Measurements from ENCODE around the gene GTF2H1. TPM values are rescaled to one million over a fixed set of nuclear protein-coding genes. Genes with fewer than 3 reads are reported as not detected.

The GTF2H1 gene
- total RNA-seq, 1 experiment from 2014 or later = 46.7 TPM

- peaks cover 30% of the 10 kb centered on the region for H3K36me3 ChIP-seq
- no peaks in the 10 kb centered on the region for H3K27me3 ChIP-seq
- no peak for DNase-seq
- no peaks in the 10 kb centered on the region for H3K9me3 ChIP-seq
- H3K4me3 ChIP-seq = no peak overlapping the region
Measured at GRCh38 chr11:18358646-18359045, 36.3 kb downstream of the GTF2H1 start.

GRCh38 chr11:18361154-18361553, 38.8 kb downstream of the GTF2H1 start:
- Histone ChIP-seq H3K9me3 (no peaks in the 10 kb centered on the region), H3K36me3 (peaks cover 36% of the 10 kb centered on the region), H3K4me3 (no peak overlapping the region), H3K27me3 (no peaks in the 10 kb centered on the region)
- no peak for DNase-seq

GRCh38 chr11:18364495-18365073, 42.2 kb downstream of the GTF2H1 start:
- H3K4me3 ChIP-seq = no peak overlapping the region
- peaks cover 31% of the 10 kb centered on the region for H3K36me3 ChIP-seq
- H3K27me3 ChIP-seq = no peaks in the 10 kb centered on the region
- no peaks in the 10 kb centered on the region for H3K9me3 ChIP-seq
- no peak for DNase-seq

GRCh38 chr11:18365741-18366140, 43.4 kb downstream of the GTF2H1 start:
- no peaks in the 10 kb centered on the region for H3K9me3 ChIP-seq
- no peak for DNase-seq
- no peaks in the 10 kb centered on the region for H3K27me3 ChIP-seq
- H3K4me3 ChIP-seq = no peak overlapping the region
- H3K36me3 ChIP-seq = peaks cover 28% of the 10 kb centered on the region

GRCh38 chr11:18366286-18366685, 43.9 kb downstream of the GTF2H1 start:
- no peak for DNase-seq
- peaks cover 23% of the 10 kb centered on the region for H3K36me3 ChIP-seq
- H3K27me3 ChIP-seq = no peaks in the 10 kb centered on the region
- no peak overlapping the region for H3K4me3 ChIP-seq
- H3K9me3 ChIP-seq = no peaks in the 10 kb centered on the region

GRCh38 chr11:18367431-18367830, 45.1 kb downstream of the GTF2H1 start:
- Histone ChIP-seq H3K9me3 (no peaks in the 10 kb centered on the region), H3K27me3 (no peaks in the 10 kb centered on the region), H3K4me3 (no peak overlapping the region), H3K36me3 (peaks cover 20% of the 10 kb centered on the region)
- peak; percentile 4 for DNase-seq

GRCh38 chr11:18368221-18368620, 45.9 kb downstream of the GTF2H1 start:
- H3K27me3 ChIP-seq = no peaks in the 10 kb centered on the region
- DNase-seq = no peak
- no peak overlapping the region for H3K4me3 ChIP-seq
- peaks cover 19% of the 10 kb centered on the region for H3K36me3 ChIP-seq
- no peaks in the 10 kb centered on the region for H3K9me3 ChIP-seq

GRCh38 chr11:18369398-18369797, 47.0 kb downstream of the GTF2H1 start:
- Histone ChIP-seq H3K27me3 (no peaks in the 10 kb centered on the region), H3K9me3 (no peaks in the 10 kb centered on the region), H3K36me3 (peaks cover 16% of the 10 kb centered on the region), H3K4me3 (no peak overlapping the region)
- DNase-seq = no peak

GRCh38 chr11:18371279-18371678, 48.9 kb downstream of the GTF2H1 start:
- Histone ChIP-seq H3K9me3 (no peaks in the 10 kb centered on the region), H3K27me3 (no peaks in the 10 kb centered on the region), H3K4me3 (no peak overlapping the region), H3K36me3 (peaks cover 6% of the 10 kb centered on the region)
- DNase-seq = no peak

GRCh38 chr11:18372201-18372600, 49.8 kb downstream of the GTF2H1 start:
- H3K36me3 ChIP-seq = peaks cover under 1% of the 10 kb centered on the region

GRCh38 chr11:18374956-18375355, 52.6 kb downstream of the GTF2H1 start:
- H3K36me3 ChIP-seq = no peaks in the 10 kb centered on the region
- H3K4me3 ChIP-seq = no peak overlapping the region
- H3K9me3 ChIP-seq = no peaks in the 10 kb centered on the region
- DNase-seq = no peak
- no peaks in the 10 kb centered on the region for H3K27me3 ChIP-seq

More at GRCh38 chr11:18372201-18372600, 49.8 kb downstream of the GTF2H1 start:
- no peak for DNase-seq
- Histone ChIP-seq H3K27me3 (no peaks in the 10 kb centered on the region), H3K9me3 (no peaks in the 10 kb centered on the region), H3K4me3 (no peak overlapping the region)

- no peaks in the 10 kb centered on the region for H3K27me3 ChIP-seq
- no peak for DNase-seq
- no peaks in the 10 kb centered on the region for H3K9me3 ChIP-seq
- H3K4me3 ChIP-seq = no peak overlapping the region
- H3K36me3 ChIP-seq = no peaks in the 10 kb centered on the region
Measured at GRCh38 chr11:18375941-18376340, 53.6 kb downstream of the GTF2H1 start.

GRCh38 chr11:18379201-18379600, 56.8 kb downstream of the GTF2H1 start:
- H3K36me3 ChIP-seq = no peaks in the 10 kb centered on the region
- no peaks in the 10 kb centered on the region for H3K9me3 ChIP-seq
- H3K4me3 ChIP-seq = no peak overlapping the region
- no peaks in the 10 kb centered on the region for H3K27me3 ChIP-seq
- no peak for DNase-seq

- no peaks in the 10 kb centered on the region for H3K9me3 ChIP-seq
- H3K36me3 ChIP-seq = no peaks in the 10 kb centered on the region
- no peaks in the 10 kb centered on the region for H3K27me3 ChIP-seq
- peak; percentile 91 for DNase-seq
- H3K4me3 ChIP-seq = no peak overlapping the region
Measured at GRCh38 chr11:18383388-18384156, 61.2 kb downstream of the GTF2H1 start.

- no peaks in the 10 kb centered on the region for H3K36me3 ChIP-seq
- no peak overlapping the region for H3K4me3 ChIP-seq
- DNase-seq = peak; percentile 73
- no peaks in the 10 kb centered on the region for H3K27me3 ChIP-seq
- H3K9me3 ChIP-seq = no peaks in the 10 kb centered on the region
Measured at GRCh38 chr11:18384157-18384641, 61.8 kb downstream of the GTF2H1 start.

GRCh38 chr11:18390088-18390487, 67.7 kb downstream of the GTF2H1 start:
- Histone ChIP-seq H3K27me3 (no peaks in the 10 kb centered on the region), H3K4me3 (no peak overlapping the region), H3K9me3 (no peaks in the 10 kb centered on the region), H3K36me3 (peaks cover 5% of the 10 kb centered on the region)
- no peak for DNase-seq

GRCh38 chr11:18392434-18393321, 70.3 kb downstream of the GTF2H1 start:
- Histone ChIP-seq H3K4me3 (no peak overlapping the region), H3K9me3 (no peaks in the 10 kb centered on the region), H3K27me3 (no peaks in the 10 kb centered on the region), H3K36me3 (peaks cover 27% of the 10 kb centered on the region)
- no peak for DNase-seq

All from MG63 (cell line).